K562 (cell line): Measurements from ENCODE around the gene BRD3OS. TPM values are rescaled to one million over a fixed set of nuclear protein-coding genes. Genes with fewer than 3 reads are reported as not detected.

Source experiments
- BCOR ChIP-seq: fragments of 450-650 bp; IDR thresholded peaks from 2 replicates; pipeline ENCODE4 v1.6.1; 2016
- ESRRA ChIP-seq: fragments of 450-650 bp; IDR thresholded peaks from 2 replicates; pipeline ENCODE4 v1.6.1; 2014; ENCODE audit warnings: low read depth, mild to moderate bottlenecking, moderate library complexity, borderline replicate concordance
- HMGN3 ChIP-seq: IDR thresholded peaks from 2 replicates; pipeline ENCODE4 v1.6.1; 2011; ENCODE audit warnings: borderline replicate concordance, low read depth, mild to moderate bottlenecking, mixed read lengths, low read length; ENCODE audit not compliant: insufficient read length; ENCODE audit errors: extremely low read depth
- KDM2B ChIP-seq: fragments of 250-450 bp; sonication (Bioruptor Pico); IDR thresholded peaks from 2 replicates; pipeline ENCODE4 v1.8.0; 2021; ENCODE audit warnings: mild to moderate bottlenecking, moderate library complexity
- MECOM ChIP-seq: fragments of 250-450 bp; sonication (Bioruptor Pico); IDR thresholded peaks from 2 replicates; pipeline ENCODE4 v1.8.0; 2022; ENCODE audit warnings: inconsistent platforms
- PHB ChIP-seq: fragments of 250-450 bp; sonication (Bioruptor Pico); IDR thresholded peaks from 2 replicates; pipeline ENCODE4 v1.5.0; 2021
- SAFB2 ChIP-seq: fragments of 200-400 bp; formaldehyde crosslinking; IDR thresholded peaks from 2 replicates; pipeline ENCODE4 v1.6.1; 2018; ENCODE audit warnings: borderline replicate concordance, low read length, low read depth, moderate library complexity; ENCODE audit not compliant: severe bottlenecking
- ZKSCAN1 ChIP-seq: fragments of 150-350 bp; IDR thresholded peaks from 2 replicates; pipeline ENCODE4 v1.6.1; 2016; ENCODE audit warnings: low read depth, low read length
- ZNF436 ChIP-seq: fragments of 250-450, 450-650 bp; sonication (Bioruptor Pico); formaldehyde crosslinking; IDR thresholded peaks from 2 replicates; pipeline ENCODE4 v1.7.0; 2020; ENCODE audit warnings: mild to moderate bottlenecking
- polyA plus RNA-seq, 8 experiments: library from polyadenylated mRNA; depleted of rRNA in 4 of 8; stranded (reverse) in 5 of 8; unstranded in 3 of 8; fragments of >200 nt; fragmentation: Nextera tagmentation in 2 of 8; fragmentation: Illumina TruSeq in 1 of 8; extraction: Ambion mirVana in 2 of 8; extraction: Trizol in 1 of 8; gene quantifications; 2 replicates each; pipeline versions ENCODE4 v1.2.1 to v1.2.3, GENCODE V29; 2011 to 2014; ENCODE audit warnings: inconsistent platforms in 1 of 8, missing spikeins in 1 of 8
- total RNA-seq, 7 experiments: library from RNA; depleted of rRNA in 6 of 7; stranded (reverse); fragments of >200 nt in 6 of 7; fragmentation: Illumina TruSeq in 2 of 7; extraction: Trizol in 2 of 7; gene quantifications; 2 replicates each; pipeline versions ENCODE4 v1.2.1 to v1.2.3, GENCODE V29; 2011 to 2021; ENCODE audit warnings: low replicate concordance in 1 of 7
- TF ChIP-seq, protein P1 (sequence below), 2 experiments: fragments of 450-650 bp; formaldehyde crosslinking in 1 of 2; IDR thresholded peaks; 2 replicates each; pipeline versions ENCODE4 v1.4.0 to v1.6.1; 2014 to 2020; ENCODE audit warnings: mild to moderate bottlenecking in 2 of 2, borderline replicate concordance in 1 of 2, low read depth in 1 of 2
- TF ChIP-seq, protein P2 (sequence below): IDR thresholded peaks from 2 replicates; pipeline ENCODE4 v1.6.1; 2011; ENCODE audit not compliant: insufficient read length; ENCODE audit errors: extremely low read depth
- TF ChIP-seq, protein P3 (sequence below): sonication (generic); formaldehyde crosslinking; IDR thresholded peaks from 2 replicates; pipeline ENCODE4 v1.8.0; 2023; ENCODE audit warnings: missing genetic modification reagents, mild to moderate bottlenecking, borderline replicate concordance

BRD3OS gene
- total and polyA plus RNA-seq, 9 of the 15 experiments (the other 6 are each of a cell fraction or from before 2014, with no cell fraction given), result 1.1 to 8.7 (median 5.9) TPM

DNA sequence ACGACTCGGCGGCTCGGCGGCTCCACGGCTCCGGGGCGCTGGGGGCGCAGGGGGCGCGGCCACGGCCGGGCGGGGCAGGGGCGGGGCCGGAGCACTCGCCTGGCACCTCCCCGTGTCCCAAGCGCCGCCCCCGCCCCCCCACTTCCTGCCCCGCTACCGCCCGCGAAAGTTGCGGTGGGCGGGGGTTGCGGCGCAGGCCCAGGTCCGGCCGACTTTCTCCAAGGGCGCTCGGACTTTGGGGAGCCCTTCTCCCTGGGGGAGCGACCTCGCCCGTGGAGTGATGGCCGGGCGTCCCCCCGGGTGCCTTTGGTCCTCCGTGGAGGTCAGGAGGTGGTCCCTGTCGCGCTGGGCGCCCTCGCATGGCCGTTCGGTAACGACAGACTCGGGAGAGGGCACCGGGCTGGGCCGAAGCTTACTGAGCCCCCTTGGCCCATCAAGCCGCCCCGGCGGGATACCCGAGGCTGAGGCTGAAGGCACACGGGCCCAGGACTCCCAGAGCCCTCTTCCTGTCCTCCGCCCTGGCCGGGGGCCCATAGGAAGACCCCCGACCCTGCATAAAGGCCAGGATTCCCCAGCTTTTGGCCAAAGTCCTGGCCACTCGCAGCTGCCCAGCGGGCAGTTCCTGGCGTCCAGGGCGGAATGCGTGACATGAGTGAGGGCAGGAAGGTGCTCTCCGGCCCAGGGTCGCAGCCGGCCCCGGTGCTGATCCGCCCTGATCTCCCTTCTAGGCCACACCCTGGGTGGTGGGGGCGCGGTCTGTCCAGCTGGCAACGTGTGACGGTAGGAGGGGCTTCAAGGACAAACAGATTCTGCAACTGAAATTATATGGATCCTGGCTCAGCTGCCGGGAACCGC is 32.3 kb upstream of the BRD3OS start (continued):
- TF ChIP-seq, protein P1, sequence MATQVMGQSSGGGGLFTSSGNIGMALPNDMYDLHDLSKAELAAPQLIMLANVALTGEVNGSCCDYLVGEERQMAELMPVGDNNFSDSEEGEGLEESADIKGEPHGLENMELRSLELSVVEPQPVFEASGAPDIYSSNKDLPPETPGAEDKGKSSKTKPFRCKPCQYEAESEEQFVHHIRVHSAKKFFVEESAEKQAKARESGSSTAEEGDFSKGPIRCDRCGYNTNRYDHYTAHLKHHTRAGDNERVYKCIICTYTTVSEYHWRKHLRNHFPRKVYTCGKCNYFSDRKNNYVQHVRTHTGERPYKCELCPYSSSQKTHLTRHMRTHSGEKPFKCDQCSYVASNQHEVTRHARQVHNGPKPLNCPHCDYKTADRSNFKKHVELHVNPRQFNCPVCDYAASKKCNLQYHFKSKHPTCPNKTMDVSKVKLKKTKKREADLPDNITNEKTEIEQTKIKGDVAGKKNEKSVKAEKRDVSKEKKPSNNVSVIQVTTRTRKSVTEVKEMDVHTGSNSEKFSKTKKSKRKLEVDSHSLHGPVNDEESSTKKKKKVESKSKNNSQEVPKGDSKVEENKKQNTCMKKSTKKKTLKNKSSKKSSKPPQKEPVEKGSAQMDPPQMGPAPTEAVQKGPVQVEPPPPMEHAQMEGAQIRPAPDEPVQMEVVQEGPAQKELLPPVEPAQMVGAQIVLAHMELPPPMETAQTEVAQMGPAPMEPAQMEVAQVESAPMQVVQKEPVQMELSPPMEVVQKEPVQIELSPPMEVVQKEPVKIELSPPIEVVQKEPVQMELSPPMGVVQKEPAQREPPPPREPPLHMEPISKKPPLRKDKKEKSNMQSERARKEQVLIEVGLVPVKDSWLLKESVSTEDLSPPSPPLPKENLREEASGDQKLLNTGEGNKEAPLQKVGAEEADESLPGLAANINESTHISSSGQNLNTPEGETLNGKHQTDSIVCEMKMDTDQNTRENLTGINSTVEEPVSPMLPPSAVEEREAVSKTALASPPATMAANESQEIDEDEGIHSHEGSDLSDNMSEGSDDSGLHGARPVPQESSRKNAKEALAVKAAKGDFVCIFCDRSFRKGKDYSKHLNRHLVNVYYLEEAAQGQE (IDR thresholded peaks at IDR 0.05; ENCODE audit: borderline replicate concordance), result peak; percentile 37
- TF ChIP-seq, protein P1 (CRISPR knock-in tag; IDR thresholded peaks at IDR 0.05; ENCODE audit: low read depth), result 0 out of 2 replicates have a peak, but pooled peaks have one; percentile 21
- TF ChIP-seq ESRRA (peak; percentile 79), SAFB2 (no peak), HMGN3 (peak; percentile 52), ZKSCAN1 (no peak), BCOR (no peak), PHB (CRISPR knock-in tag) (no peak), KDM2B (0 out of 2 replicates have a peak, but pooled peaks have one; percentile 14), MECOM (CRISPR knock-in tag) (no peak), ZNF436 (CRISPR knock-in tag) (no peak)
- TF ChIP-seq, protein P2, sequence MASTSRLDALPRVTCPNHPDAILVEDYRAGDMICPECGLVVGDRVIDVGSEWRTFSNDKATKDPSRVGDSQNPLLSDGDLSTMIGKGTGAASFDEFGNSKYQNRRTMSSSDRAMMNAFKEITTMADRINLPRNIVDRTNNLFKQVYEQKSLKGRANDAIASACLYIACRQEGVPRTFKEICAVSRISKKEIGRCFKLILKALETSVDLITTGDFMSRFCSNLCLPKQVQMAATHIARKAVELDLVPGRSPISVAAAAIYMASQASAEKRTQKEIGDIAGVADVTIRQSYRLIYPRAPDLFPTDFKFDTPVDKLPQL, result no peak
- TF ChIP-seq, protein P3, sequence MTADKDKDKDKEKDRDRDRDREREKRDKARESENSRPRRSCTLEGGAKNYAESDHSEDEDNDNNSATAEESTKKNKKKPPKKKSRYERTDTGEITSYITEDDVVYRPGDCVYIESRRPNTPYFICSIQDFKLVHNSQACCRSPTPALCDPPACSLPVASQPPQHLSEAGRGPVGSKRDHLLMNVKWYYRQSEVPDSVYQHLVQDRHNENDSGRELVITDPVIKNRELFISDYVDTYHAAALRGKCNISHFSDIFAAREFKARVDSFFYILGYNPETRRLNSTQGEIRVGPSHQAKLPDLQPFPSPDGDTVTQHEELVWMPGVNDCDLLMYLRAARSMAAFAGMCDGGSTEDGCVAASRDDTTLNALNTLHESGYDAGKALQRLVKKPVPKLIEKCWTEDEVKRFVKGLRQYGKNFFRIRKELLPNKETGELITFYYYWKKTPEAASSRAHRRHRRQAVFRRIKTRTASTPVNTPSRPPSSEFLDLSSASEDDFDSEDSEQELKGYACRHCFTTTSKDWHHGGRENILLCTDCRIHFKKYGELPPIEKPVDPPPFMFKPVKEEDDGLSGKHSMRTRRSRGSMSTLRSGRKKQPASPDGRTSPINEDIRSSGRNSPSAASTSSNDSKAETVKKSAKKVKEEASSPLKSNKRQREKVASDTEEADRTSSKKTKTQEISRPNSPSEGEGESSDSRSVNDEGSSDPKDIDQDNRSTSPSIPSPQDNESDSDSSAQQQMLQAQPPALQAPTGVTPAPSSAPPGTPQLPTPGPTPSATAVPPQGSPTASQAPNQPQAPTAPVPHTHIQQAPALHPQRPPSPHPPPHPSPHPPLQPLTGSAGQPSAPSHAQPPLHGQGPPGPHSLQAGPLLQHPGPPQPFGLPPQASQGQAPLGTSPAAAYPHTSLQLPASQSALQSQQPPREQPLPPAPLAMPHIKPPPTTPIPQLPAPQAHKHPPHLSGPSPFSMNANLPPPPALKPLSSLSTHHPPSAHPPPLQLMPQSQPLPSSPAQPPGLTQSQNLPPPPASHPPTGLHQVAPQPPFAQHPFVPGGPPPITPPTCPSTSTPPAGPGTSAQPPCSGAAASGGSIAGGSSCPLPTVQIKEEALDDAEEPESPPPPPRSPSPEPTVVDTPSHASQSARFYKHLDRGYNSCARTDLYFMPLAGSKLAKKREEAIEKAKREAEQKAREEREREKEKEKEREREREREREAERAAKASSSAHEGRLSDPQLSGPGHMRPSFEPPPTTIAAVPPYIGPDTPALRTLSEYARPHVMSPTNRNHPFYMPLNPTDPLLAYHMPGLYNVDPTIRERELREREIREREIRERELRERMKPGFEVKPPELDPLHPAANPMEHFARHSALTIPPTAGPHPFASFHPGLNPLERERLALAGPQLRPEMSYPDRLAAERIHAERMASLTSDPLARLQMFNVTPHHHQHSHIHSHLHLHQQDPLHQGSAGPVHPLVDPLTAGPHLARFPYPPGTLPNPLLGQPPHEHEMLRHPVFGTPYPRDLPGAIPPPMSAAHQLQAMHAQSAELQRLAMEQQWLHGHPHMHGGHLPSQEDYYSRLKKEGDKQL (CRISPR knock-in tag), result no peak
